H1 (cell line): Measurements from ENCODE around the gene CERCAM. TPM values are rescaled to one million over a fixed set of nuclear protein-coding genes. Genes with fewer than 3 reads are reported as not detected.

Experiments
- CTCF ChIA-PET: fragments of 300-600 bp; sonication (Branson Sonifier 250); formaldehyde crosslinking; loops from one replicate; lab custom pipeline; 2021; ENCODE audit not compliant: partially characterized antibody; lab: Charles Lee
- POLR2A ChIA-PET: fragments of 300-600 bp; sonication (Branson Sonifier 250); formaldehyde crosslinking; loops from one replicate; lab custom pipeline; 2021; ENCODE audit warnings: inconsistent platforms; ENCODE audit not compliant: partially characterized antibody; lab: Charles Lee
- DNase-seq, 2 experiments: peaks; one replicate each; pipeline versions ENCODE4 v3.0.0 to v3.0.0-alpha.2; 2010 to 2022; ENCODE audit warnings: low spot score in 2 of 2, low read depth in 1 of 2, mixed read lengths in 1 of 2
- FAIRE-seq: peaks from 2 replicates; lab custom pipeline; 2011; peaks lifted over from hg19 to GRCh38; lab: Jason Lieb, UNC
- H2AFZ ChIP-seq: 2 replicates; pipeline ENCODE4 v1.8.1; 2012; ENCODE audit warnings: low read length, inconsistent platforms
- H2AK5ac ChIP-seq: 2 replicates; pipeline ENCODE4 v1.6.1; 2013; ENCODE audit warnings: low read depth, low read length
- H2BK120ac ChIP-seq: replicated peaks from 2 replicates; pipeline ENCODE3; 2013; ENCODE audit warnings: low read depth, low read length, inconsistent platforms
- H2BK12ac ChIP-seq: 2 replicates; pipeline ENCODE4 v1.6.1; 2013; ENCODE audit warnings: low read depth, low read length
- H2BK15ac ChIP-seq: 2 replicates; pipeline ENCODE4 v1.6.1; 2013; ENCODE audit warnings: low read length
- H2BK20ac ChIP-seq: 2 replicates; pipeline ENCODE4 v1.6.1; 2013; ENCODE audit warnings: low read length
- H2BK5ac ChIP-seq: 2 replicates; pipeline ENCODE4 v1.6.1; 2013; ENCODE audit warnings: low read depth, low read length
- H3K14ac ChIP-seq: 2 replicates; pipeline ENCODE4 v1.6.1; 2013; ENCODE audit warnings: inconsistent platforms; ENCODE audit not compliant: insufficient read length
- H3K18ac ChIP-seq: 2 replicates; pipeline ENCODE4 v1.6.1; 2013; ENCODE audit warnings: low read length; ENCODE audit errors: extremely low read depth
- H3K23ac ChIP-seq: 2 replicates; pipeline ENCODE4 v1.6.1; 2013; ENCODE audit warnings: inconsistent platforms; ENCODE audit not compliant: insufficient read length
- H3K23me2 ChIP-seq: 2 replicates; pipeline ENCODE4 v1.6.1; 2013; ENCODE audit warnings: low read depth, low read length
- H3K27ac ChIP-seq: 2 replicates; pipeline ENCODE4 v1.6.1; 2011; ENCODE audit warnings: low read depth, low read length, inconsistent platforms
- H3K27me3 ChIP-seq, 4 experiments: replicated peaks in 1 of 4; 1 replicate in 1 of 4; 2 replicates in 3 of 4; pipeline versions ENCODE4 v1.6.1 to v1.8.1; 2011 to 2013; ENCODE audit warnings: low read length in 3 of 4, mild to moderate bottlenecking in 3 of 4, inconsistent platforms in 2 of 4, mixed read lengths in 2 of 4, moderate library complexity in 1 of 4; ENCODE audit not compliant: control insufficient read depth in 3 of 4, insufficient read depth in 3 of 4; ENCODE audit errors: extremely low read depth in 1 of 4
- H3K36me3 ChIP-seq, 4 experiments: 2 replicates each; pipeline versions ENCODE4 v1.6.1 to v1.8.1; 2011 to 2013; ENCODE audit warnings: mild to moderate bottlenecking in 4 of 4, low read length in 3 of 4, moderate library complexity in 2 of 4, control low read depth in 1 of 4, inconsistent platforms in 1 of 4; ENCODE audit not compliant: insufficient read depth in 4 of 4, control insufficient read depth in 2 of 4
- H3K4ac ChIP-seq: replicated peaks from 2 replicates; pipeline ENCODE3; 2013; ENCODE audit warnings: low read length, low read depth, mixed read lengths, inconsistent platforms; ENCODE audit not compliant: insufficient read length
- H3K4me1 ChIP-seq, 4 experiments: replicated peaks in 1 of 4; 1 replicate in 1 of 4; 2 replicates in 3 of 4; pipeline versions ENCODE4 v1.6.1 to v1.8.1; 2011 to 2013; ENCODE audit warnings: low read length in 3 of 4, inconsistent platforms in 2 of 4, mixed read lengths in 1 of 4; ENCODE audit not compliant: insufficient read depth in 4 of 4, control insufficient read depth in 3 of 4
- H3K4me2 ChIP-seq, 2 experiments: 2 replicates each; pipeline versions ENCODE4 v1.6.1 to v1.8.1; 2011 to 2013; ENCODE audit warnings: low read depth in 2 of 2, low read length in 2 of 2, control low read depth in 1 of 2, inconsistent platforms in 1 of 2, mild to moderate bottlenecking in 1 of 2; ENCODE audit not compliant: insufficient read depth in 1 of 2
- H3K4me3 ChIP-seq, 4 experiments: fragments of 200-600, 300-600 bp in 1 of 4; sonication (generic), shearing (Covaris generic), sonication (Bioruptor Twin) in 1 of 4; 2 replicates each; pipeline versions ENCODE4 v1.5.1 to v1.8.1; 2011 to 2016; ENCODE audit warnings: low read length in 4 of 4, low read depth in 3 of 4, control low read depth in 2 of 4, inconsistent platforms in 2 of 4, mild to moderate bottlenecking in 2 of 4, mixed read lengths in 1 of 4, moderate library complexity in 1 of 4; ENCODE audit not compliant: insufficient read depth in 2 of 4; ENCODE audit errors: extremely low read depth in 1 of 4
- H3K56ac ChIP-seq: replicated peaks from 2 replicates; pipeline ENCODE3; 2013; ENCODE audit warnings: low read depth, mild to moderate bottlenecking, mixed read lengths, low read length, inconsistent platforms; ENCODE audit not compliant: insufficient read length
- H3K79me1 ChIP-seq: 2 replicates; pipeline ENCODE4 v1.6.1; 2013; ENCODE audit warnings: low read depth, low read length, control low read depth
- H3K79me2 ChIP-seq, 2 experiments: 2 replicates each; pipeline versions ENCODE4 v1.6.1 to v1.8.1; 2012 to 2013; ENCODE audit warnings: low read length in 2 of 2, mild to moderate bottlenecking in 2 of 2, inconsistent platforms in 1 of 2; ENCODE audit not compliant: insufficient read depth in 2 of 2, control insufficient read depth in 1 of 2
- H3K9ac ChIP-seq, 4 experiments: replicated peaks in 1 of 4; 1 replicate in 1 of 4; 2 replicates in 3 of 4; pipeline versions ENCODE4 v1.6.1 to v1.8.1; 2011 to 2013; ENCODE audit warnings: low read depth in 3 of 4, low read length in 3 of 4, control low read depth in 2 of 4, mild to moderate bottlenecking in 2 of 4, moderate library complexity in 2 of 4, inconsistent platforms in 1 of 4; ENCODE audit errors: extremely low read depth in 1 of 4
- H3K9me3 ChIP-seq, 2 experiments: 2 replicates each; pipeline versions ENCODE4 v1.6.1 to v1.8.1; 2012 to 2013; ENCODE audit warnings: mild to moderate bottlenecking in 2 of 2, moderate library complexity in 2 of 2, control low read depth in 1 of 2, inconsistent platforms in 1 of 2, low read depth in 1 of 2, low read length in 1 of 2, mixed read lengths in 1 of 2; ENCODE audit not compliant: insufficient read depth in 2 of 2
- H4K20me1 ChIP-seq, 2 experiments: replicated peaks in 1 of 2; 2 replicates each; pipeline versions ENCODE3 to v1.8.1; 2011 to 2013; ENCODE audit warnings: inconsistent platforms in 2 of 2, low read length in 2 of 2, mild to moderate bottlenecking in 1 of 2; ENCODE audit not compliant: insufficient read depth in 2 of 2, control insufficient read depth in 1 of 2
- H4K5ac ChIP-seq: 2 replicates; pipeline ENCODE4 v1.6.1; 2013; ENCODE audit warnings: low read length, low read depth, mixed read lengths, inconsistent platforms; ENCODE audit not compliant: insufficient read length
- H4K8ac ChIP-seq: 2 replicates; pipeline ENCODE4 v1.8.0; 2013; ENCODE audit warnings: mild to moderate bottlenecking, moderate library complexity, low read length, inconsistent platforms; ENCODE audit not compliant: insufficient read depth; ENCODE audit errors: extremely low read depth
- H4K91ac ChIP-seq: replicated peaks from 2 replicates; pipeline ENCODE3; 2013; ENCODE audit warnings: low read length, mixed read lengths, inconsistent platforms; ENCODE audit not compliant: insufficient read length
- ATF3 ChIP-seq: IDR thresholded peaks from 2 replicates; pipeline ENCODE4 v1.6.1; 2011; ENCODE audit warnings: low read depth, mild to moderate bottlenecking, low read length; ENCODE audit not compliant: insufficient read depth
- CHD1 ChIP-seq: IDR thresholded peaks from 2 replicates; pipeline ENCODE4 v1.6.1; 2012; ENCODE audit warnings: low read depth, low read length, improper control_type of control experiment
- CREB1 ChIP-seq: IDR thresholded peaks from 2 replicates; pipeline ENCODE4 v1.6.1; 2012; ENCODE audit warnings: inconsistent platforms
- CTCF ChIP-seq, 3 experiments: IDR thresholded peaks; 1 replicate in 2 of 3; 2 replicates in 1 of 3; pipeline versions ENCODE4 v1.5.1 to v1.6.1; 2011; ENCODE audit warnings: low read length in 3 of 3, mild to moderate bottlenecking in 3 of 3, inconsistent platforms in 2 of 3, low read depth in 1 of 3, moderate library complexity in 1 of 3; ENCODE audit not compliant: insufficient read depth in 1 of 3; ENCODE audit errors: control extremely low read depth in 1 of 3
- KDM4A ChIP-seq: IDR thresholded peaks from one replicate; pipeline ENCODE4 v1.7.1; 2012; ENCODE audit warnings: low read depth, mild to moderate bottlenecking, moderate library complexity, low read length, inconsistent platforms; ENCODE audit not compliant: severe bottlenecking
- MAFK ChIP-seq: IDR thresholded peaks from 2 replicates; pipeline ENCODE4 v1.6.1; 2012; ENCODE audit warnings: low read depth, mild to moderate bottlenecking, improper control_type of control experiment, low read length
- PHF8 ChIP-seq: fragments of 200-600 bp; sonication (generic); conservative IDR thresholded peaks from 2 replicates; pipeline ENCODE4 v1.7.1; 2012; ENCODE audit warnings: low read depth, mild to moderate bottlenecking, inconsistent platforms, low read length, moderate library complexity
- RXRA ChIP-seq: IDR thresholded peaks from 2 replicates; pipeline ENCODE4 v1.6.1; 2011; ENCODE audit warnings: low read depth, mild to moderate bottlenecking, low read length, moderate library complexity; ENCODE audit not compliant: insufficient read depth
- SAP30 ChIP-seq: fragments of 300-600 bp; sonication (generic); IDR thresholded peaks from 2 replicates; pipeline ENCODE4 v1.7.1; 2012; ENCODE audit warnings: low read length, moderate library complexity, mild to moderate bottlenecking, inconsistent platforms; ENCODE audit not compliant: insufficient read depth, insufficient replicate concordance
- YY1 ChIP-seq: IDR thresholded peaks from 2 replicates; pipeline ENCODE4 v1.6.1; 2011; ENCODE audit warnings: low read depth, mild to moderate bottlenecking, low read length
- WGBS, 2 experiments: shearing (Covaris generic) in 1 of 2; methylation state at CpG; one replicate each; pipeline versions ENCODE4 v1.1.6 to v1.1.7; 2013 to 2015; ENCODE audit warnings: low lambda C conversion rate in 2 of 2, mixed read lengths in 2 of 2, inconsistent platforms in 1 of 2, low coverage in 1 of 2, missing lambda C conversion rate in 1 of 2; ENCODE audit not compliant: insufficient replicate concordance in 2 of 2, insufficient coverage in 1 of 2, insufficient read length in 1 of 2; ENCODE audit errors: extremely low coverage in 1 of 2, missing lambda C conversion rate in 1 of 2; 5-methylcytosine and 5-hydroxymethylcytosine counted together
- polyA plus RNA-seq, 7 experiments: library from polyadenylated mRNA; depleted of rRNA in 3 of 7; stranded (reverse) in 5 of 7; unstranded in 2 of 7; fragments of >200 nt in 5 of 7; fragments of 200-250 nt in 2 of 7; gene quantifications; 1 replicate in 5 of 7; 2 replicates in 1 of 7; 4 replicates in 1 of 7; pipeline versions ENCODE4 v1.2.1 to v1.2.3, GENCODE V29; 2011 to 2013; ENCODE audit warnings: missing spikeins in 2 of 7, mixed read lengths in 2 of 7
- total RNA-seq: library from RNA; stranded (reverse); fragmentation: NEBNext Ultra II Directional; extraction: Animal tissue kit (Norgen Biotek cat#: 25700); gene quantifications from 2 replicates; pipeline ENCODE4 v1.2.1, GENCODE V29; 2021

The CERCAM gene
- total and polyA plus RNA-seq, 2 of the 8 experiments (the other 6 are each of a cell fraction or from before 2014, with no cell fraction given) = 3.1 to 5.2 TPM

GRCh38 chr9:128372188-128372641 lies 48.4 kb upstream of the CERCAM start:
- ChIA-PET CTCF (interaction anchor here (0.6 to 25.1 kb wide), 6 partner anchors 10 to 53 kb away, joined by 3 to 544 read pairs (median 17); no protein-coding TSS in a partner anchor), POLR2A (interaction anchor here (1.1 to 6.2 kb wide), 5 partner anchors 12 to 157 kb away, joined by 4 to 52 read pairs (median 11); no protein-coding TSS in a partner anchor)
- no peak overlapping the region for H3K4ac ChIP-seq
- H4K5ac ChIP-seq = no peak overlapping the region
- H3K14ac ChIP-seq = no peak overlapping the region
- H3K79me1 ChIP-seq = peaks cover 10% of the 10 kb centered on the region; the same call in 1 of the 2 replicates
- peaks cover 8% of the 10 kb centered on the region; the same call in 1 of the 2 replicates for H3K23me2 ChIP-seq
- peaks cover 0 to 8% (median 3%) of the 10 kb centered on the region in 4 experiments; a peak in 4 of 7 replicates for H3K4me1 ChIP-seq
- peaks cover 0 to 13% of the 10 kb centered on the region in 2 experiments for H4K20me1 ChIP-seq
- no peak overlapping the region for H3K18ac ChIP-seq
- H3K79me2 ChIP-seq = peaks cover 7 to 25% of the 10 kb centered on the region in 2 experiments
- peak overlapping the region; percentile 82 to 96 (median 95); a peak in 5 of 8 replicates for H3K4me3 ChIP-seq
- H3K56ac ChIP-seq = no peak overlapping the region
- no peak overlapping the region for H3K23ac ChIP-seq
- no peaks in the 10 kb centered on the region for H3K9me3 ChIP-seq
- H2BK20ac ChIP-seq = no peak overlapping the region
- no peak overlapping the region for H2BK5ac ChIP-seq
- no peak for DNase-seq
- H3K4me2 ChIP-seq = peak overlapping the region; percentile 77 to 90
- H3K9ac ChIP-seq = peak overlapping the region in 1 of 4 experiments; percentile 47; a peak in 2 of 7 replicates
- FAIRE-seq = no peak
- peaks cover under 1 to 12% (median 4%) of the 10 kb centered on the region in 4 experiments for H3K27me3 ChIP-seq
- H2AFZ ChIP-seq = no peak overlapping the region
- no peak overlapping the region for H2BK15ac ChIP-seq
- no peaks in the 10 kb centered on the region; a peak in 2 of 8 replicates for H3K36me3 ChIP-seq
- no peak overlapping the region for H2BK120ac ChIP-seq
- no peak overlapping the region for H2AK5ac ChIP-seq
- no peak overlapping the region for H2BK12ac ChIP-seq
- H3K27ac ChIP-seq = no peak overlapping the region
- H4K8ac ChIP-seq = no peak overlapping the region
- 80% methylated on average over 4 of the region's 4 CpGs; no CpG with 5 or more reads in 1 of the 2 experiments for WGBS, 2 experiments
- no peak overlapping the region for H4K91ac ChIP-seq
- TF ChIP-seq CREB1 (no peak), PHF8 (no peak), CHD1 (no peak), YY1 (no peak), RXRA (no peak), ATF3 (no peak), SAP30 (no peak), KDM4A (no peak), CTCF (IDR thresholded peaks at IDR 0.05; ENCODE audit: control extremely low read depth in 1 of 3, insufficient read depth in 1 of 3, low read depth in 1 of 3, low read length in 3 of 3) (no peak), MAFK (no peak)
